K562 (cell line): ENCODE data around the gene VPS26A. TPM values are rescaled to one million over a fixed set of nuclear protein-coding genes. Genes with fewer than 3 reads are reported as not detected.

Experiments
- C11orf30 ChIP-seq: fragments of 450-650 bp; IDR thresholded peaks from 2 replicates; pipeline ENCODE4 v1.6.1; 2016; ENCODE audit warnings: low read depth, mild to moderate bottlenecking
- CREBBP ChIP-seq: IDR thresholded peaks from one replicate; pipeline ENCODE4 v1.6.1; 2012; ENCODE audit warnings: low read depth, mild to moderate bottlenecking, control low read depth, inconsistent platforms, low read length
- DDX20 ChIP-seq: fragments of 450-650 bp; IDR thresholded peaks from 2 replicates; pipeline ENCODE4 v1.6.1; 2016; ENCODE audit warnings: missing genetic modification characterization, low read depth, mild to moderate bottlenecking, missing compliant biosample characterization, moderate library complexity
- FOXJ2 ChIP-seq: fragments of 200-800 bp; sonication (Bioruptor generic); IDR thresholded peaks from 2 replicates; pipeline ENCODE4 v1.6.1; 2016; ENCODE audit warnings: missing genetic modification characterization, missing compliant biosample characterization
- FOXM1 ChIP-seq, 2 experiments: fragments of 450-650 bp in 1 of 2; sonication (generic) in 1 of 2; formaldehyde crosslinking in 1 of 2; IDR thresholded peaks; 2 replicates each; pipeline versions ENCODE4 v1.6.1 to v1.9.0; 2017 to 2022; ENCODE audit warnings: low read depth in 2 of 2, mild to moderate bottlenecking in 2 of 2, missing genetic modification reagents in 1 of 2, moderate library complexity in 1 of 2
- NCOR1 ChIP-seq: fragments of 450-650 bp; IDR thresholded peaks from 2 replicates; pipeline ENCODE4 v1.6.1; 2016; ENCODE audit warnings: mild to moderate bottlenecking, moderate library complexity
- NELFE ChIP-seq: IDR thresholded peaks from 2 replicates; pipeline ENCODE4 v1.6.1; 2011; ENCODE audit warnings: mild to moderate bottlenecking; ENCODE audit not compliant: insufficient read depth, insufficient read length
- NR2C2 ChIP-seq, 2 experiments: fragments of 200-800 bp in 1 of 2; sonication (Bioruptor generic) in 1 of 2; sonication (generic) in 1 of 2; formaldehyde crosslinking in 1 of 2; IDR thresholded peaks; 2 replicates each; pipeline versions ENCODE4 v1.6.1 to v1.8.0; 2016 to 2022; ENCODE audit warnings: mild to moderate bottlenecking in 1 of 2, missing compliant biosample characterization in 1 of 2, missing genetic modification characterization in 1 of 2, missing genetic modification reagents in 1 of 2
- RBBP5 ChIP-seq: fragments of 200-600 bp; sonication (generic); IDR thresholded peaks from 2 replicates; pipeline ENCODE4 v1.6.1; 2012; ENCODE audit warnings: borderline replicate concordance, mild to moderate bottlenecking, low read length, control low read depth, inconsistent platforms; ENCODE audit not compliant: insufficient read depth, poor library complexity, severe bottlenecking
- SMAD3 ChIP-seq: fragments of 450-650 bp; formaldehyde crosslinking; conservative IDR thresholded peaks from 2 replicates; pipeline ENCODE4 v1.4.0; 2020; ENCODE audit warnings: mild to moderate bottlenecking
- ZNF282 ChIP-seq: sonication (generic); formaldehyde crosslinking; IDR thresholded peaks from 2 replicates; pipeline ENCODE4 v1.8.1; 2023; ENCODE audit warnings: missing genetic modification reagents
- ZNF551 ChIP-seq: fragments of 250-450 bp; sonication (Bioruptor Pico); IDR thresholded peaks from 2 replicates; pipeline ENCODE4 v1.5.0; 2021; ENCODE audit warnings: mild to moderate bottlenecking, moderate library complexity
- ZNF75A ChIP-seq: fragments of 450-650 bp; formaldehyde crosslinking; IDR thresholded peaks from 2 replicates; pipeline ENCODE4 v1.4.0; 2020; ENCODE audit warnings: mild to moderate bottlenecking
- polyA plus RNA-seq, 8 experiments: library from polyadenylated mRNA; depleted of rRNA in 4 of 8; stranded (reverse) in 5 of 8; unstranded in 3 of 8; fragments of >200 nt; fragmentation: Nextera tagmentation in 2 of 8; fragmentation: Illumina TruSeq in 1 of 8; extraction: Ambion mirVana in 2 of 8; extraction: Trizol in 1 of 8; gene quantifications; 2 replicates each; pipeline versions ENCODE4 v1.2.1 to v1.2.3, GENCODE V29; 2011 to 2014; ENCODE audit warnings: inconsistent platforms in 1 of 8, missing spikeins in 1 of 8
- total RNA-seq, 7 experiments: library from RNA; depleted of rRNA in 6 of 7; stranded (reverse); fragments of >200 nt in 6 of 7; fragmentation: Illumina TruSeq in 2 of 7; extraction: Trizol in 2 of 7; gene quantifications; 2 replicates each; pipeline versions ENCODE4 v1.2.1 to v1.2.3, GENCODE V29; 2011 to 2021; ENCODE audit warnings: low replicate concordance in 1 of 7
- TF ChIP-seq, protein P1 (sequence below): sonication (generic); formaldehyde crosslinking; IDR thresholded peaks from 2 replicates; pipeline ENCODE4 v1.8.1; 2023; ENCODE audit warnings: mild to moderate bottlenecking, missing genetic modification reagents, moderate library complexity
- TF ChIP-seq, protein P2 (sequence below): fragments of 450-650 bp; IDR thresholded peaks from 2 replicates; pipeline ENCODE4 v1.6.1; 2016; ENCODE audit warnings: borderline replicate concordance
- TF ChIP-seq, protein P3 (sequence below): fragments of 450-650 bp; formaldehyde crosslinking; IDR thresholded peaks from 2 replicates; pipeline ENCODE4 v1.4.0; 2022; ENCODE audit warnings: missing genetic modification characterization
- TF ChIP-seq, protein P4 (sequence below): fragments of 450-650 bp; IDR thresholded peaks from 2 replicates; pipeline ENCODE4 v1.6.1; 2017; ENCODE audit warnings: antibody characterized with exemption, mild to moderate bottlenecking

The VPS26A gene
- total and polyA plus RNA-seq, 9 of the 15 experiments (the other 6 are each of a cell fraction or from before 2014, with no cell fraction given) = 47.1 to 137 (median 69.3) TPM

DNA sequence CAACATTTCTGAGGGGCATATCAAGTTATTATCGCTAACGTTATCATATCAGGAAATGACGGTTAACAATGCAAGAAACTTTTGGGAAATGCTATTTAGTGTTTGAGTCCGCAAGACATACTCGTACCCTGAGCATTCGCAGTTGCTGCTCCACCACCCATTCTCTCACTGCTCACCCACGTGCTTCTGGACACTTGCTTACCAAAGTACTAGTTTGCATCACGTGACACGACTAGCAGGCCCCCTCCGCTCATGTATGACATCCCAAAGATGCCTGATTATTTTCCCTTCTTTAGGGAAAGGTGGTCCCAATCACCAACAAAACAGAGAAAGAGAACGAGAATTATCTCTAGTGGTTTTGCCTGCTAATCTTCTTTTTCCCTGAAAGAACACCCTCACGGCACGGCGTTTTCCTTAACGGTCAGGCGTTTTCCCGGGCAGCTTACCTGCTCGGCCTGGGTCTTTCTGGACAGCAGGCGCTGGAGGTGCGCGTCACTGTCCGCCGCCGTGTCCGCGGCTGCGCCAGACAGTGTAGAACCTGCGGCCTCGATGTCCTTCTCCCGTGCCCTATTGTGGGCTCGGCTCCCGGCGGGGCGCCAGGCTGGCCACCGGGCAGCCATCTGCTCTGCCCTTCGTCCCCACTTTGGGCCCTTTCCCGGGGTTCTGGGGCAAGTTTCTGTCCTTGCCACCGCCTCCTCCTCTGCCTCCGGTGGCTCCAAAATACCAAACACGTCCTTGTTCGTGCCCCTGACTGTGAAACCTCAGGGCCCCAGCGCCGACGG is 56.0 kb downstream of the VPS26A start, which contains the start of gene SUPV3L1 (continued):
- TF ChIP-seq NELFE (no peak), SMAD3 (CRISPR knock-in tag) (no peak; the same call in none of the 2 replicates), CREBBP (no peak), DDX20 (tag) (0 out of 2 replicates have a peak, but pooled peaks have one; percentile 35), NR2C2 (CRISPR knock-in tag; IDR thresholded peaks at IDR 0.05) (no peak), NR2C2 (tag; IDR thresholded peaks at IDR 0.05) (peak; percentile 76), C11orf30 (peak; percentile 100), ZNF75A (CRISPR knock-in tag) (no peak), RBBP5 (peak; percentile 99), FOXJ2 (tag) (peak; percentile 2; the same call in 1 of the 2 replicates), ZNF551 (no peak), NCOR1 (peak; percentile 14; the same call in 1 of the 2 replicates), ZNF282 (CRISPR knock-in tag) (no peak), FOXM1 (IDR thresholded peaks at IDR 0.05; ENCODE audit: low read depth) (peak; percentile 76), FOXM1 (CRISPR knock-in tag; IDR thresholded peaks at IDR 0.05; ENCODE audit: low read depth) (peak; percentile 48; the same call in 1 of the 2 replicates)
- TF ChIP-seq, protein P1, sequence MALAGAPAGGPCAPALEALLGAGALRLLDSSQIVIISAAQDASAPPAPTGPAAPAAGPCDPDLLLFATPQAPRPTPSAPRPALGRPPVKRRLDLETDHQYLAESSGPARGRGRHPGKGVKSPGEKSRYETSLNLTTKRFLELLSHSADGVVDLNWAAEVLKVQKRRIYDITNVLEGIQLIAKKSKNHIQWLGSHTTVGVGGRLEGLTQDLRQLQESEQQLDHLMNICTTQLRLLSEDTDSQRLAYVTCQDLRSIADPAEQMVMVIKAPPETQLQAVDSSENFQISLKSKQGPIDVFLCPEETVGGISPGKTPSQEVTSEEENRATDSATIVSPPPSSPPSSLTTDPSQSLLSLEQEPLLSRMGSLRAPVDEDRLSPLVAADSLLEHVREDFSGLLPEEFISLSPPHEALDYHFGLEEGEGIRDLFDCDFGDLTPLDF (CRISPR knock-in tag) = peak; percentile 58; the same call in 1 of the 2 replicates
- TF ChIP-seq, protein P2, sequence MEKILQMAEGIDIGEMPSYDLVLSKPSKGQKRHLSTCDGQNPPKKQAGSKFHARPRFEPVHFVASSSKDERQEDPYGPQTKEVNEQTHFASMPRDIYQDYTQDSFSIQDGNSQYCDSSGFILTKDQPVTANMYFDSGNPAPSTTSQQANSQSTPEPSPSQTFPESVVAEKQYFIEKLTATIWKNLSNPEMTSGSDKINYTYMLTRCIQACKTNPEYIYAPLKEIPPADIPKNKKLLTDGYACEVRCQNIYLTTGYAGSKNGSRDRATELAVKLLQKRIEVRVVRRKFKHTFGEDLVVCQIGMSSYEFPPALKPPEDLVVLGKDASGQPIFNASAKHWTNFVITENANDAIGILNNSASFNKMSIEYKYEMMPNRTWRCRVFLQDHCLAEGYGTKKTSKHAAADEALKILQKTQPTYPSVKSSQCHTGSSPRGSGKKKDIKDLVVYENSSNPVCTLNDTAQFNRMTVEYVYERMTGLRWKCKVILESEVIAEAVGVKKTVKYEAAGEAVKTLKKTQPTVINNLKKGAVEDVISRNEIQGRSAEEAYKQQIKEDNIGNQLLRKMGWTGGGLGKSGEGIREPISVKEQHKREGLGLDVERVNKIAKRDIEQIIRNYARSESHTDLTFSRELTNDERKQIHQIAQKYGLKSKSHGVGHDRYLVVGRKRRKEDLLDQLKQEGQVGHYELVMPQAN = peak; percentile 100
- TF ChIP-seq, protein P3, sequence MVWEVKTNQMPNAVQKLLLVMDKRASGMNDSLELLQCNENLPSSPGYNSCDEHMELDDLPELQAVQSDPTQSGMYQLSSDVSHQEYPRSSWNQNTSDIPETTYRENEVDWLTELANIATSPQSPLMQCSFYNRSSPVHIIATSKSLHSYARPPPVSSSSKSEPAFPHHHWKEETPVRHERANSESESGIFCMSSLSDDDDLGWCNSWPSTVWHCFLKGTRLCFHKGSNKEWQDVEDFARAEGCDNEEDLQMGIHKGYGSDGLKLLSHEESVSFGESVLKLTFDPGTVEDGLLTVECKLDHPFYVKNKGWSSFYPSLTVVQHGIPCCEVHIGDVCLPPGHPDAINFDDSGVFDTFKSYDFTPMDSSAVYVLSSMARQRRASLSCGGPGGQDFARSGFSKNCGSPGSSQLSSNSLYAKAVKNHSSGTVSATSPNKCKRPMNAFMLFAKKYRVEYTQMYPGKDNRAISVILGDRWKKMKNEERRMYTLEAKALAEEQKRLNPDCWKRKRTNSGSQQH (CRISPR knock-in tag) = no peak; the same call in 1 of the 2 replicates
- TF ChIP-seq, protein P4, sequence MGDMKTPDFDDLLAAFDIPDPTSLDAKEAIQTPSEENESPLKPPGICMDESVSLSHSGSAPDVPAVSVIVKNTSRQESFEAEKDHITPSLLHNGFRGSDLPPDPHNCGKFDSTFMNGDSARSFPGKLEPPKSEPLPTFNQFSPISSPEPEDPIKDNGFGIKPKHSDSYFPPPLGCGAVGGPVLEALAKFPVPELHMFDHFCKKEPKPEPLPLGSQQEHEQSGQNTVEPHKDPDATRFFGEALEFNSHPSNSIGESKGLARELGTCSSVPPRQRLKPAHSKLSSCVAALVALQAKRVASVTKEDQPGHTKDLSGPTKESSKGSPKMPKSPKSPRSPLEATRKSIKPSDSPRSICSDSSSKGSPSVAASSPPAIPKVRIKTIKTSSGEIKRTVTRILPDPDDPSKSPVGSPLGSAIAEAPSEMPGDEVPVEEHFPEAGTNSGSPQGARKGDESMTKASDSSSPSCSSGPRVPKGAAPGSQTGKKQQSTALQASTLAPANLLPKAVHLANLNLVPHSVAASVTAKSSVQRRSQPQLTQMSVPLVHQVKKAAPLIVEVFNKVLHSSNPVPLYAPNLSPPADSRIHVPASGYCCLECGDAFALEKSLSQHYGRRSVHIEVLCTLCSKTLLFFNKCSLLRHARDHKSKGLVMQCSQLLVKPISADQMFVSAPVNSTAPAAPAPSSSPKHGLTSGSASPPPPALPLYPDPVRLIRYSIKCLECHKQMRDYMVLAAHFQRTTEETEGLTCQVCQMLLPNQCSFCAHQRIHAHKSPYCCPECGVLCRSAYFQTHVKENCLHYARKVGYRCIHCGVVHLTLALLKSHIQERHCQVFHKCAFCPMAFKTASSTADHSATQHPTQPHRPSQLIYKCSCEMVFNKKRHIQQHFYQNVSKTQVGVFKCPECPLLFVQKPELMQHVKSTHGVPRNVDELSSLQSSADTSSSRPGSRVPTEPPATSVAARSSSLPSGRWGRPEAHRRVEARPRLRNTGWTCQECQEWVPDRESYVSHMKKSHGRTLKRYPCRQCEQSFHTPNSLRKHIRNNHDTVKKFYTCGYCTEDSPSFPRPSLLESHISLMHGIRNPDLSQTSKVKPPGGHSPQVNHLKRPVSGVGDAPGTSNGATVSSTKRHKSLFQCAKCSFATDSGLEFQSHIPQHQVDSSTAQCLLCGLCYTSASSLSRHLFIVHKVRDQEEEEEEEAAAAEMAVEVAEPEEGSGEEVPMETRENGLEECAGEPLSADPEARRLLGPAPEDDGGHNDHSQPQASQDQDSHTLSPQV = peak; percentile 93
